Activated CD4-positive, alpha-beta T cell treated with anti-CD3 and anti-CD28 coated beads, Interleukin-2, Interleukin-6, amounts not matched to agents 100 ng/mL and 50 ng/mL, durations not matched to agents 16 hours and 8 hours (primary cell): Measurements from ENCODE around the gene OSBPL2.
A peak's percentile ranks its signal among the peaks of the same experiment; 100 is the strongest.

Source experiments
- DNase-seq: peaks from one replicate; pipeline ENCODE4 v3.0.0-alpha.2; 2020

OSBPL2 gene

DNA sequence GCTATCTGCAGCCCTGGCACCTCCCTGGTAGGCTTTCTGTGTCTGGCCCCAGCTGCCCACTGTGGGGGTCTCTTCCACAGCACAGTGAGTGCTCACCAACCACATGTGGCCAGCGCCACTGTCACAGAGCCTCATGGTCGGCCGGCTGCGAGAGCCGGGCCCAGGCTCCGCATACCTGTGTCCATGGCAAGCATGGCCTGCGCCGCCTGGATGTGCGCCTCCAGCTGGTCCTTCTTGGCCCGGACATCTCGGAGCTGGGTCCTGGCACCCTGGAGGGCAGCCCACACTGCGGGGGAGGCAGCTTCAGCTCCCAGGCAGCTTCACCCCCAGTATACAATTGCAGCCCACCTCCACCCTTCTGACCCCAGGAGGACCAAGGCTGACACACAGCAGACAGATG, 77.5 kb downstream of the OSBPL2 start:
- no peak for DNase-seq

DNA sequence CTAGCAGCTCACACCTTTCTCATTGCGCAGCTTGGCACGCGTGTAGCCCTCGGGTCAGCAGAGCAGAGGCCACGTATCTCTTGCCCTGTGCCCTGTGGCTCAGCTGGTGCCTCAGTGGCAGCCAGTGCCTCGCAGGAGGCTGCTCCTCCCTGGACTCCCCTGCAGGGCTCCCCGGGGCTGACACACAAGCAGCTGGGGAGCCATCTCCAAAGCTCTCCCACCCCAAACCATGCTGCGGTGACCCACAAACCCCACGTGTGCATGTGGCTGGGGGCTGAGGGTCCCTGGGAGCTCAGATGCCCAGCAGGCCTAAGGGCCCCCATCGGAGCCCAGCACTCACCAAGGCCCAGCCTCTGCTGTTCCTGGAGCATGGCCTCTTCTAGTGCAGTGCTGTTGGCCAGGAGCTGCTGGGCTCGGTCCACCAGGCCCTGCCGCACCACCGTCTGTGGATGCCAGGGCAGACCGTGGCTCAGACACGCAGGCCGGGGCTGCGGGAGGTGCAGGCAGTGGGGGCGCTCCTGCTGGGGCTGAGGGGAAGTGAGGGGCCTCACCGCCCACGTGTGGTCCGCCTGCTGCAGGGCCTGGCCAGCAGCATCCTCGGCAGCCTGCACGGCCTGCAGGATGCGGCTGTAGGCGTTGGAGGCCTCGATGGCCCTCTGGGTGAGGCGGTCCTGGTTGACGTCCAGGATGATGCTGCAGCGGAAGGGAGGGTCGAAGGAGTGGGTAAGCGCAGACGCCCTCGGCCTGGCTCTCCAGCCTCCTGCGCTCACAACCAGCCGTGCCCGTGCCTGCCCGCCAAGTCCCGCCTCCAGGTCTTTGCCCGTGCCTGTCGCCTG, 78.2 kb downstream of the OSBPL2 start:
- no peak for DNase-seq

DNA sequence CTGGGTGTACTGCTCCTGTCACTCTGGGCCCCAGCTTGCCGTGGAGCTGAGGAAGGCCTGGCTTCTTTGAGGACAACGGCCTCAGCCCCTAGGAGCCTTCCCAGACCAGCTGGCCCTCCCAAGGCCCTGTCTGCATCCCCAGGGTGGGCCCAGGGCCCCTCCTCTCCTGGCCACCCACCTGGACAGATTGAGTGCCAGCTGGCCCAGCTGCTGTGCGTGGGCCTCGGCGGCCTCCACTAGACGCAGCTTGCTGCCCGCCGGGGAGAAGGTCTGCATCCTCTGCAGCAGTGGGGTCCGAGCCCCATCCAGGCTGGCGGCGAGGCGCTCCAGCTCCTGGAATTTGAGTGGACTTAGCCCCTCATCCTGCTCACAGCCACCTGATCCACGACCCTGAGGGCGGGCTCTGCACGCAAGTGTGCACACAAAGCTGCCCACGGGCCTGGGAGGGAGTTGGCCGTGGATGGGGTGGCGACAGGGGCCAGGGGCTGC, 78.9 kb downstream of the OSBPL2 start:
- no peak for DNase-seq

DNA sequence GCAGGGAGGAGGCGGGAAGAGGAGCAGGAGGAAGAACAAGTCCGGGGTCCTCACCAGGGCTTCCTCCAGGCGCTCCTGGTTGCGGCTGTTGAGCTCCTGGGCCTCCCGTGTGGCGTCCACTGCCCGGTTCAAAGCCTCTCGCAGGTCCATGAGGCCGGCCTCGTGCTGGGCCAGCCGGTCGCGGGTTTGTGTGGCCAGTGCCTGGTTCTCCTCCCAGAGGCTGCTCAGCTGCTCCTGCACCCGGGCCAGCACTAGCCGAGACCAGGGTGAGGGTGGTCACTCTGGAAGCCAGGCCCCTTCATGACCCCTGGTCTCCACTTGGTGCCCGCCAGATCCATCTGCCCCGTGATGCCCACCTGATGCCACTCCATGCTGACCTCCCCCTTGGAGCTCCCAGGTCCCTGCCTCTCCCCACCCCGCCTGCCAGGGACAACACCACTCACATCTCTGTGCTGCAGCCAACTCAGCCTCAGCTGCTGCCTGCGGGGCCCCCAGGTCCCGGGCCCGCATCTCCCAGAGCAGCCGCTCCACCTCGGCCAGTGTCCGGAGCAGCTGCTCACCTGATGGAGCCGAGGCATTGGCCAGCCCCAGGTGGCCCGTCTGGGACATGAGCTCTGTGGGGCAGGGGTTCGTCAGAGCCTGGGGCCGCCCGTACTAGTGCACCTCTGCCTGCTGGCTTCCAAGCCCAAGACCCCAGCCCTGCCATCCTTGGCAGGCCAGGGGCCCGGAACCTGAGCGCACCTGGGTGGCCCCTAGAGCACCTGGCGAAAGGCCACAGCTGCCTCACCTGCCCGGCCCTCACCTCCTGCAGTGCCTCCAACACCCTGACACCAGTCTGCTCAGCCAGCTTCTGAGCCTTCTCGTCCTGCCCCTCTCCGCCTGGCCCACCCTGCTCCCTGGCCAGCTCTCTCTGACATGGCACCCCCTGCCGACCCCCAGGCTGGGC, 80.4 kb downstream of the OSBPL2 start:
- no peak for DNase-seq

DNA sequence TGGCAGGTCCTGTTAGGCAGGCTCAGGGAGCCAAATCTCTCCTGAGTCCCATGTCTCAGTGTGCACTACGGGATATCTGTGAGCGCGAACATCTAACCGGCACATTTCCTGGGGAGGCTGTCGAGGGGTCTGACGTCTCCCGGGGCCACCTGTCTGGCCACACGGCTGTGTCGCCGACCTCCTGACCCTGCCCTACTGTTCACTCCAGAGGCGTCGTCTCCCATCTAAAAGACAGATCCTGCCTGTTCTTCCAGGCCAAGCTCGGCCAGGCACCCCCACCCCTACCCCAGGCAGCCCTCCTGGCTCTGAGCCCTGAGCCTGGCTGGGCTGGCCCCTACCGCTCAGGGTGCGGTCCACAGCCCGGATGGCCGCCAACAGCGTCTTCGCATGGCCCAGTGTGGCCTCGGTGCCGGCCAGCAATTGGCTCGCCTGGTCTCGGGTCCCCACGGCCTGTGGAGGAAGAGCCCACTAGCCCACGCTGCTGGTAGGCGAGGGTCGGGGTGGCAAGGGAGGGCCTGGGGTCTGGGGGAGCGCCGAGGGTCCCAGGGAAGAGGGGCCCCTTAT, 81.1 kb downstream of the OSBPL2 start:
- DNase-seq: no peak

DNA sequence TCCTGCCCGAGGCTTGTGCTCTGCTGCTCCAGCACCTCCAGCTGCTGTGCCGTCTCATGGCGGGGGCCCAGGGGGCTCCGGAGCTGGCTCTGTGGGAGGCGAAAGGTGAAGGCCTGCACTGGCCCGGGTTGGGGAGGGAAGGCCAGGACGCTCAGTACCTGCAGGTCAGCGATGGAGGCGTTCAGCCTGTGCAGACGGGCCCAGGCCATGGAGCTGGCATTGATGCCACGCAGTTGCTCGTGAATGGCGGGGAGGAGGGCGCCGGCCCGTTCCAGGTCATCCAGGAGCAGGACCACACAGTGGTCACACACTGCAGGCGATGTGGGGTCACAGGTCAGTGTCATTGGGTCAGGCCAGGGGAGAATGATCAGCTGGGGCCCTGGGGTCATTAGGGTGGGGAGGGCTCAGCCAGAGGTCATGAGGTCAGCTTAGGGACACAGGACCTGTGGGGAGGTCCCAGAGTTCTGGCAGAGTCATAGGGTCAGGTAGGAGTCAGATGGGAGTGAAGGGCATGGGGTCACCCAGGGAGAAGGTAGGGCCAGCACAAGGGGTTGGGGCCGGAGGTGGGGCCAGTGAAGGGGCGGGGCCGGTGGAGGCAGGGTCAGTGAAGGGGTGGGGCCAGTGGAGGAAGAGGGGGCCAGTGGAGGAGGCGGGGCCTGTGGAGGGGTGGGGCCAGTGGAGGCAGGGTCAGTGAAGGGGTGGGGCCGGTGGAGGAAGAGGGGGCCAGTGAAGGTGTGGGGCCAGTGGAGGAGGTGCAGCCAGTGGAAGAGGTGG, 82.4 kb downstream of the OSBPL2 start:
- peak; percentile 13 for DNase-seq

DNA sequence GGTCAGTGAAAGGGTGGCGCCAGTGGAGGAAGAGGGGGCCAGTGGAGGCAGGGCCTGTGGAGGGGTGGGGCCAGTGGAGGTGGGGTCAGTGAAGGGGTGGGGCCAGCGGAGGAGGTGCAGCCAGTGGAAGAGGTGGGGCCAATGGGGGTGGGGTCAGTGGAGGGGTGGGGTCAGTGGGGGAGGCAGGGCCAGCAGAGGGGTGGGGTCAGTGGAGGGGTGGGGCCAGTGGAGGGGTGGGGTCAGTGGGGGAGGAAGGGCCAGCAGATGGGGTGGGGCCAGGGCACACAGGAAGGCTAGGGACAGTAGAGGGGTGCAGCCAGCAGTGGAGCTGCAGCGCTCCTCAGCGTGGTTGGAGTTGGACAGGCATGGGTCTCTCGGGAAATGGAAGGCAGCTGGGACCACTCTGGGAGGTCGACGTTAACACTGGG, 83.2 kb downstream of the OSBPL2 start:
- peak; percentile 21 for DNase-seq

DNA sequence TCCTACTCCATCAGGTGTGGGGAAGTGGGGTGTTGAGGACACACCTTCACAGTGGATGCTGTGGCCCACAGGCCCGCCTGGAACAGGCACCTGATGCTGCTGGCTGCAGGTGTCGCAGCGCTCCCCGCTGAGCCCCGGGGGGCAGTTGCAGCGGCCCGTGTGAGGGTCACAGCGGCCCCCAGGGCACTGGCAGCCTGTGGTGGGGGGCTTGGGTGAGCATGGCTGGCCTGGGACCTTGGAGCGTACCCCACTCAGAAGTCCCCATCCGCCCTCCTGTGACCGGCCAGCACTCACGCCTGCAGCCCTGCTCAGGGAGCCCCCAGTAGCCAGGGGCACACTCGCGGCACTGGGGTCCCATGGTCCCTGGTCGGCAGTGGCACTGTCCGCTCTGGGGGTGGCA, 83.7 kb downstream of the OSBPL2 start:
- DNase-seq: no peak

DNA sequence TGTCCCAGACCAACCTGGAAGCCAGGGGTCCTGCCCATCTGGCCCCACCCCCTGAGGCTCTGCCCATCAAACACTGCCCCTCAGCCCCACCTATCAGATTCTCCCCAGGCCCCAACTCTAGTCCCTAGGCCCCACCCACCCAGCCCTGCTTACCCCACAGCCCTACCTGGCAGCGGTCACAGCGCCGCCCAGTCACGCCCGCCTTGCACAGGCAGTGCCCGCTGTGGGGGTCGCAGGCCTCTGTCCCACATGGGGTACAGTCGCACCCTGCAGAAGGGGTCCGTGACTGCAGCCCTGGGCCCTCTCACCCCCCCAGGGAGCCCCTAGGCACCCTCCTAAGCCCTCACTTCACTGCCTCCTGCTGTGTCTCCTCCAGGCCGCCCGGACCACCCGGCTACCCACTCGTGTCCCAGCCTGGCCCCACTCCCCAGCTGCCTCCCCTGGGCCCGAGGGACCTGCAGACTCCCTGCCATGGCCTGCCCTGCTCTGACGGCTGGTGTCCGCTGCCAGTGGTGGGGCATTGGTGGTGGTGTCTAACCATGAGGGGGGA, 84.2 kb downstream of the OSBPL2 start:
- DNase-seq: no peak

DNA sequence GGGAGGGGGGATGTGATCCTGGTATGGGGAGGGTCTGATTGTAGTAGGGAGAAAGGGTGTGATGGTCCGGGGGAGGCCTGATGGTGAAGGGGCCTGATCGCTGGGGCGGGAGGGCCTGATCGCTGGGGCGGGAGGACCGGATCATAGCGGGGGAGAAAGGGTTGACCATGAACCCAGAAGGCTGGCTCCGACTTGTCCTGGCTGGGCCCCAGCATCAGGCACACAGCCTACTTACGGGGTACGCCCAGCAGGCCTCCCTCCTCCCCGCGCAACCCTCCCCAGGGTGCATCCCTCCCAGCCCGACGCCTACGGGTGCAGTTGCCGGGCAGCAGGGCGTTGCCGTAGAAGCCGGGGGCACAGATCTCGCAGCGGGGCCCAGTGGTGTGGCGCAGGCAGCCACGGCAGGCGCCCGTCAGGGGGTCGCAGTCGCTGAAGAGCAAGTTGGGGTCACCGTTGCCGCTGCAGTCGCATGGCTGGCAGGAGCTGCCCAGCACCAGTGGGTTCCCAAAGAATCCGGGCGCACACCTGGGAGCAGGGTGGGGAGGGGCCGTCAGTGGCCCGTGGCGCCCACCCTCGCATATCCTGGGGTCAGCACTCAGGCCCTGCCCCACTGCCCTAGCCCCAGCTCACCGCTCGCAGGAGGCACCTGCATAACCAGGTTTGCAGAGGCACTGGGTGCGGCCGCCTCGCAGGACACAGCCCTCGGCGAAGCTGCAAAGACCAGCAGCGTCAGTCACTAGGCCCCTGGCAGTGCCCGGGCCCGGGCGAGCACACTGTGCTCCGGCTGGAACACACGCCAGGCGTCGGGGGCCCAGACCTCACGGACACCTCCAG, 85.0 kb downstream of the OSBPL2 start:
- DNase-seq: no peak

DNA sequence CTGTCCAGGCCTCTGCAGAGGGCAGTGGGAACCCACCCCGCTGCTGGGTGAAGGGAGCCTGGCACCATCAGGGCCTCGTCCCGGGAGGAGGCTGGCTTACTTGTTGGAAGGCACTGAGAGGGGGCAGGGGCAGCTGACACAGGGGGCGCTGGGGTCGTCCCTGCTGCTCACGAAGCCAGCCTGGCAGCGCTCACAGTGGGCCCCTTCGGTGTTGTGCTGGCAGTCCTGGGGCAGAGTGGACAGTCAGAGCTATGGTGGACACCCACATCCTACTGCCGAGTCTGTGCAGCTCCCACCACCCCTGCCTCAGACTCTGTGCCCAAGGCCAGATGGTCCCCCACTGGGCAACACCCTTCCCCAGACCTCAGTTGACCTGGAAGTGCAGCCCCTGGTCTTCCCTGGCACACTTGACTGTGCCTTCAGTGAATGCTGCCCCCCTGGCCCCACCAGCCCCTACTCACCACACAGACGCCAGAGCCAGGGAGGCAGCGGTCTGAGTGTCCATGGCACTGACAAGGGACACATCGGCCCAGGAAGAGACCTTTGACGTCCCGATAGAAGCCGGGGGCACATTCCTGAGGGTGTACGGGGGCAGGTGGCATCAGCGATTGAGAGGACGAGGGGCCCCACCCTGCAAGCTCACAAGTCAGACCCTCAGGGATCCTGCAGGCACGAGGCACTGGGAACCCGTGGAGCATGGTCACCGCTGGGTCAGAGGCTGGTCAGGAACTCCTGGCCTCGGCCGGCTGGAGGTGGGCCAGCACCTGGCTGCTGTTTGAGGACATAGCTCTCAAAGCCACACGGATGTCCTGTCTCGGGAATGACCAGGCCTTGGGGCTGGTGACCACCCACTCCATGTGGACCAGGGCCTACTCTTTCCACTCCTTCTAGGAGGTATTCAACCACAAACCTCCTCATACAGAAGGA, 85.9 kb downstream of the OSBPL2 start:
- DNase-seq: no peak

DNA sequence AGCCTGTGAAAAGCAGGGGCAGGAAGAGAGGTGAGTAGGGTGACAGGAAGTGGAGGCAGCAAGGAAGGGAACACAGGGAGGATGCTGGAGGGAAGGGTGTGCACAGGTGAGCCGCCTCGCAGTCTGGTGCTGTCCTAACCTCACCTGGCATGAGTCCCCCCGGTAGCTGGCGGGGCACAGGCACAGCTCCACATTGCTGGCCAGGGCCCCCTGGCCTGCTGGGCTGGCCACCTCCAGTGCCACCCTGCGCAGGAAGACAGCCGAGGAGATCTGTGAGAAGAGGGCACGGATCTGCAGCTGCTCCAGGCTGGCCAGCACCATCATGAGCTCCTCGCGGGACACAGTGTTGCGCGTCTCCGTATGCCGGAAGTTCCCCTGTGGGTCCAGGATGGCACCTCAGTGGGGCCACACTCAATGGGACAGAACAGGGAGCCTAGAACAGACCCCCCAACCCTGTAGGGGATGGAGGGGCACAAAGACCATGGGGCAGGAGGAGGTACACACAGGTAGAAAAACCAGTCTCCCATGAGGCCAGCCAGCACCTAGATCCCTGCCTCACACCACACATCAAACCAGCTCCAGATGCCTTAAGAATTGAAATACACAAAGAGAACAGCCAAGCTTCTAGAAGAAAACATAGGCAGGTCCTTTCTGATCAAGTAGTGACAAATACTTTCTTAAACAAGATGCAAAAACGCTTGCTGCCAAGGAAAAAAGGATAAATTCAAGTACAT, 87.0 kb downstream of the OSBPL2 start:
- DNase-seq: no peak

DNA sequence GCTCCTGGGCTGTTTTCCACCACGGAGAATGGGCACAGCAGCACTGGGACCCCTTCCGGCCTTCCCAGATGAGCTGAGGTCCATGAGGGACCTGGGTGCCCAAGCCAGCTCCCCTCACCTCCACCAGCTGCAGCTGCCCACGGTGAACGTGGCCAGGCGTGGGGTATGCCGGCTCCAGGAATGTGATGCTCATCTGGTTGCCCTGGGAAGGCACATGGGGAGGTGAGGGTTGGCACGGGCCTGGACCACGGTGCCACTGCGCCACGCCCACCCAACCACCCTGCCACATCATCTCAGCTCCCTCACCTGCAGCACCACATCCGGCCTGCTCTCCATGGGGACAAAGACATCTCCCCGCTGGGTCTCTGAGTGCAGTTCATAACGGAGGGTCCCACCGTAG, 88.2 kb downstream of the OSBPL2 start:
- DNase-seq: no peak

DNA sequence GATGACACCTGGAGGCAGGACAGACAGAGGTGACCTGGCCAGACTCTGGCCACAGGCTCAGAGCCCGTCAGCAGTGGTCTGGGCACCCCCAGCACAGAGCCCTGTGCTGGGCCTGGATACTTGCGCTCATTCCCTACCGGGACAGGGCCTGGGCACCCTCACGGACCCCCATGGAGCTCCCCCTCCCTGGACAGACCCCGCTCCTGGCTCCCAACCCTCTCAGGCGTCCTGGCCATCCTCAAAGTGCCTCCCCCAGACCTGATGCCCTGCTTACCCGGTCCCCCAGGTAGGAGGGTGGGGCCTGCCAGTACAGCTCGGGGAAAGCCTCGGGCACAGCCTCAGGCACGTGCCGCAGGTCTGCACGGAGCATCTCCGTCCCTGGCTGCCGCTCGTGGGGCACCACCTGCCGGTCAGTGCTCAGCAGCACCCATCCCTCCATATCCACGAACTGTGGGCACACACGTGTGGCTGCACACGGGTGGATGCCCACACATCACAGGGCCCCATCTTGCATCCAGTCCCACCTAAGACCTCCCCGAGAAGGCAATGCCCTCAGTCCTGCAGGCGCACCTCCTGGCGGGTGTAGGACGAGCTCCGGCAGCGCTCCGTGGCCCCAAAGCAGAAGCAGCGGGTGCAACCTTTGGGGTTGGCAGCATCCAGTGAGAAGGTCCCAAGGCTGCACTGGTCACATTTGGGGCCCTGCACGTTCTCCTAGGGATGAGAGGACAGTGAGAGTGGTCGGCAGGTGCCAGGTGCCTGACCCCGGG, 88.8 kb downstream of the OSBPL2 start:
- DNase-seq: no peak

DNA sequence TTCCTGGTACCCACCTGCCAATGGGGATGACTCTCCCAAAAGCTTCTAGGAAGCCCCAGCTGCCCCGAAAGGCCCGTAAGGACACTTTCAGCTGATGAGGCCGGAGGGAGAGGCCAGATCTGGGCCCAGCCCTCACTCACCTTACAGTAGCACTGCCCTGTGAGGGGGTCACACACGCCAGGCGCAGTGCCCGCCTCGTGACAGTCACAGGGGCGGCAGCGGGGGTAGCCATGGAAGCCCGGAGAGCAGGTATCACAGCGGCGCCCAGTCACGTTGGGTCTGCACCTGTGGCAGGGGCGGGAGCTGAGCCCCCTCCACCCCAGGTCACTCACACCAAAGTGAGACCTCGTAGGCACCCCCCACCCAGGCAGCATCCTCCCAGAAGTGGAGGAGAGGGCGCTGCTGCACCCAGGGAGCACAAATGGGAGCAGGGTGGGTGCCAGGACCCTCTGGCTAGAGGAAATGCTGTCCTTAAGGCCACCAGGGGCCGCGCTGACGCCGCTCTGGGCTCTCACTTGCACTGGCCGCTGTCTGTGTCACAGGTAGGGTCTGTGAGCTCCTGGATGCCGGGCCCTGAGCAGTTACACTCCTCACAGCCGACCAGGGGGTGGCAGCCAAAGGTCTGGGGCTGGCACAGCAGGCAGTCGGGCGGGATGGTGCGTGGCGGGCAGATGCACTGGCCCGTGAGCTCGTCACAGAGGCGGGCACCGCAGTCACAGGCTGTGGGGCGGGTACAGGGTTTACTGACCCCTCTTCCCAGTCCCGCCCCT, 89.6 kb downstream of the OSBPL2 start:
- DNase-seq: no peak

DNA sequence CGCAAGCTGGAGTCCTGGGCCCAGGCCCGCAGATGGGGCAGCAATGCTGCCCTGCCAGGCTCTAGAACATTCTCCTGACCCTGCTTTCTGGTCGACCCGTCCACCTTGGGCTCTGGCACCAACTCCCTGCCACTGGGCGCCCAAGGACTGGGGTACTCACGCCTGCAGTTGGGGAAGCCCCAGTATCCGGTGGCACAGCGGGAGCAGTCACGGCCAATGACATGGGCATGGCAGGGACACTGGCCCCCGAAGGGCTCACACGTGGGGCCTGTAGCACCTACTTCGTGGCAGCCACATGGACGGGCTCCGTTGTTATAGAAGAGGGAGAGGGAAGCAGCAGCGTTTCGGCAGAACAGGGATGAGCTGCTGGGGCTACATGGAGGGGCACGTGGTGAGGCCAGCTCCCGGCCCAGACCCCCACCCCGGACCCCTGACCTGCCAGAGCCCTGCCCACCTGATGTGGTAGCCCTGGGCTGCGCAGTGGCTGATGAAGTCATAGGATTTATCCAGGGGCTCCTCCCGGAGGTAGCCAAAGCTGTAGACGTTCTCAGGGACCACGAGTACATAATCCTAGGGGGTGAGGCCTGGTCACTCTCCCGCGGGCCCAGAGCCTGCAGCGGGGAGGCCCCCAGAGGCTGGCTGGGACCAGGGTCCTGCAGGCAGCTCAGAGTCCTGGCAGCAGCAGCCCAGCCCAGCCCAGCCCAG, 90.5 kb downstream of the OSBPL2 start:
- DNase-seq: no peak
